KMS-11 (cell line): ENCODE measurements around the gene CTNNA3.

Source experiments
- H2AFZ ChIP-seq: fragments of 200-600 bp; sonication (generic); 2 replicates; pipeline ENCODE4 v1.6.1; 2016; ENCODE audit warnings: antibody characterized with exemption, mixed run types, low read depth
- H3K27ac ChIP-seq: fragments of 200-600 bp; sonication (generic); 2 replicates; pipeline ENCODE4 v1.6.1; 2016; ENCODE audit warnings: mild to moderate bottlenecking, mixed run types
- H3K27me3 ChIP-seq: fragments of 200-600 bp; sonication (generic); 2 replicates; pipeline ENCODE4 v1.6.1; 2017; ENCODE audit warnings: mild to moderate bottlenecking, low read depth, mixed run types, moderate library complexity; ENCODE audit not compliant: insufficient read depth
- H3K36me3 ChIP-seq: fragments of 200-600 bp; sonication (generic); 2 replicates; pipeline ENCODE4 v1.6.1; 2017; ENCODE audit warnings: mild to moderate bottlenecking, mixed run types; ENCODE audit not compliant: insufficient read depth
- H3K4me1 ChIP-seq: fragments of 200-600 bp; sonication (generic); 2 replicates; pipeline ENCODE4 v1.6.1; 2016; ENCODE audit warnings: mild to moderate bottlenecking, low read depth, mixed run types; ENCODE audit not compliant: poor library complexity, severe bottlenecking
- H3K4me2 ChIP-seq: fragments of 200-600 bp; sonication (generic); 2 replicates; pipeline ENCODE4 v1.7.0; 2016; ENCODE audit warnings: mild to moderate bottlenecking, mixed run types
- H3K4me3 ChIP-seq: fragments of 200-600 bp; sonication (generic); IDR thresholded peaks from 2 replicates; pipeline ENCODE4 v1.6.1; 2017; ENCODE audit warnings: low read depth, low read length, mixed read lengths; ENCODE audit not compliant: insufficient read depth
- H3K79me2 ChIP-seq: fragments of 200-600 bp; sonication (generic); 2 replicates; pipeline ENCODE4 v1.6.1; 2016; ENCODE audit warnings: low read depth, mixed run types; ENCODE audit not compliant: insufficient read depth
- H3K9ac ChIP-seq: fragments of 200-600 bp; sonication (generic); 2 replicates; pipeline ENCODE4 v1.6.1; 2016; ENCODE audit warnings: mild to moderate bottlenecking, mixed run types
- H4K20me1 ChIP-seq: fragments of 200-600 bp; sonication (generic); 2 replicates; pipeline ENCODE4 v1.6.1; 2016; ENCODE audit warnings: mild to moderate bottlenecking, mixed run types; ENCODE audit not compliant: insufficient read depth
- TF ChIP-seq, protein P1 (sequence below): fragments of 200-600 bp; sonication (generic); conservative IDR thresholded peaks from 2 replicates; pipeline ENCODE4 v1.6.1; 2017; ENCODE audit warnings: low read depth, mild to moderate bottlenecking, antibody characterized with exemption, low read length, moderate library complexity, mixed read lengths

The CTNNA3 gene

GRCh38 chr10:66958466-66958865, 737.5 kb downstream of the CTNNA3 start:
- no peak overlapping the region for H3K4me2 ChIP-seq
- H3K27me3 ChIP-seq, result no peaks in the 10 kb centered on the region
- no peaks in the 10 kb centered on the region for H4K20me1 ChIP-seq
- no peaks in the 10 kb centered on the region for H3K4me1 ChIP-seq
- H3K4me3 ChIP-seq, result no peak overlapping the region
- no peak overlapping the region for H2AFZ ChIP-seq
- TF ChIP-seq, protein P1, sequence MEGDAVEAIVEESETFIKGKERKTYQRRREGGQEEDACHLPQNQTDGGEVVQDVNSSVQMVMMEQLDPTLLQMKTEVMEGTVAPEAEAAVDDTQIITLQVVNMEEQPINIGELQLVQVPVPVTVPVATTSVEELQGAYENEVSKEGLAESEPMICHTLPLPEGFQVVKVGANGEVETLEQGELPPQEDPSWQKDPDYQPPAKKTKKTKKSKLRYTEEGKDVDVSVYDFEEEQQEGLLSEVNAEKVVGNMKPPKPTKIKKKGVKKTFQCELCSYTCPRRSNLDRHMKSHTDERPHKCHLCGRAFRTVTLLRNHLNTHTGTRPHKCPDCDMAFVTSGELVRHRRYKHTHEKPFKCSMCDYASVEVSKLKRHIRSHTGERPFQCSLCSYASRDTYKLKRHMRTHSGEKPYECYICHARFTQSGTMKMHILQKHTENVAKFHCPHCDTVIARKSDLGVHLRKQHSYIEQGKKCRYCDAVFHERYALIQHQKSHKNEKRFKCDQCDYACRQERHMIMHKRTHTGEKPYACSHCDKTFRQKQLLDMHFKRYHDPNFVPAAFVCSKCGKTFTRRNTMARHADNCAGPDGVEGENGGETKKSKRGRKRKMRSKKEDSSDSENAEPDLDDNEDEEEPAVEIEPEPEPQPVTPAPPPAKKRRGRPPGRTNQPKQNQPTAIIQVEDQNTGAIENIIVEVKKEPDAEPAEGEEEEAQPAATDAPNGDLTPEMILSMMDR, result no peak
- H3K79me2 ChIP-seq, result no peaks in the 10 kb centered on the region
- H3K27ac ChIP-seq, result no peak overlapping the region
- no peak overlapping the region for H3K9ac ChIP-seq
- H3K36me3 ChIP-seq, result no peaks in the 10 kb centered on the region

DNA sequence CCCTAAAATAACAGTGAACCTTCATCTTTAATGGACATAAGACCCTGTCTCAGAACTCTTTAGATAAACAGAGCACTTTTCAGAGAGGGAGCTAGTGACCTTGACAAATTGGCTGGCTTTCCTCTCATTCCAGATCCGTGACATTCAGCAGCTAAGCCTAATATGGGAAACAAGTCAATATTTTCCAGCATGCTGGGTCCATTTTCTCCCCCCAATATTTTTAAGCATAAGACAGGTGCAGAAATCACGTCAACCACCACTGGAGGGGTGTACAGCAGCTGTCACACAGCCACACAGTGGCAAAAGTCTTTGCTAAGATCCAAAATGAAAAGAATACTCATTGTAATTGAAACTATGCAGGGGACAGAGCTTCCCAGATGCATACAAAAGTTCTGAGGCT, 744.1 kb downstream of the CTNNA3 start:
- Histone ChIP-seq H3K79me2 (no peaks in the 10 kb centered on the region), H3K27ac (no peak overlapping the region), H3K9ac (no peak overlapping the region), H3K4me1 (no peaks in the 10 kb centered on the region), H2AFZ (no peak overlapping the region), H3K27me3 (no peaks in the 10 kb centered on the region), H3K4me3 (no peak overlapping the region), H4K20me1 (no peaks in the 10 kb centered on the region), H3K36me3 (no peaks in the 10 kb centered on the region), H3K4me2 (no peak overlapping the region)
- TF ChIP-seq, protein P1, result no peak

GRCh38 chr10:66943590-66943989, 752.4 kb downstream of the CTNNA3 start:
- no peak overlapping the region for H3K4me2 ChIP-seq
- H3K9ac ChIP-seq, result no peak overlapping the region
- H4K20me1 ChIP-seq, result no peaks in the 10 kb centered on the region
- no peak overlapping the region for H3K4me3 ChIP-seq
- TF ChIP-seq, protein P1, result no peak
- H3K36me3 ChIP-seq, result no peaks in the 10 kb centered on the region
- no peak overlapping the region for H3K27ac ChIP-seq
- H3K27me3 ChIP-seq, result no peaks in the 10 kb centered on the region
- no peaks in the 10 kb centered on the region for H3K79me2 ChIP-seq
- no peaks in the 10 kb centered on the region for H3K4me1 ChIP-seq
- no peak overlapping the region for H2AFZ ChIP-seq

GRCh38 chr10:66942407-66942806, 753.6 kb downstream of the CTNNA3 start:
- no peaks in the 10 kb centered on the region for H3K27me3 ChIP-seq
- TF ChIP-seq, protein P1, result no peak
- H2AFZ ChIP-seq, result no peak overlapping the region
- no peaks in the 10 kb centered on the region for H4K20me1 ChIP-seq
- H3K4me2 ChIP-seq, result no peak overlapping the region
- no peaks in the 10 kb centered on the region for H3K4me1 ChIP-seq
- H3K79me2 ChIP-seq, result no peaks in the 10 kb centered on the region
- no peak overlapping the region for H3K4me3 ChIP-seq
- H3K9ac ChIP-seq, result no peak overlapping the region
- H3K27ac ChIP-seq, result no peak overlapping the region
- H3K36me3 ChIP-seq, result no peaks in the 10 kb centered on the region

- Histone ChIP-seq H4K20me1 (no peaks in the 10 kb centered on the region), H3K27me3 (no peaks in the 10 kb centered on the region), H3K4me3 (no peak overlapping the region), H3K4me1 (no peaks in the 10 kb centered on the region), H3K27ac (no peak overlapping the region), H3K4me2 (no peak overlapping the region), H2AFZ (no peak overlapping the region), H3K79me2 (no peaks in the 10 kb centered on the region), H3K36me3 (no peaks in the 10 kb centered on the region), H3K9ac (no peak overlapping the region)
- TF ChIP-seq, protein P1, result no peak
Observed at GRCh38 chr10:66941491-66941890, 754.5 kb downstream of the CTNNA3 start.
